HEK293 (cell line): ENCODE results near the gene HOXD3.

ENCODE experiments used
- ZNF184 ChIP-seq: fragments of 450-650 bp; IDR thresholded peaks from 2 replicates; pipeline ENCODE4 v1.5.1; 2018; ENCODE audit warnings: missing biosample characterization, mild to moderate bottlenecking, missing genetic modification characterization
- ZNF274 ChIP-seq, 2 experiments: fragments of 200-500 bp in 1 of 2; fragments of 450-650 bp in 1 of 2; sonication (Bioruptor generic) in 1 of 2; formaldehyde crosslinking in 1 of 2; IDR thresholded peaks; 2 replicates each; pipeline versions ENCODE4 v1.5.1 to v1.6.1; 2014 to 2016; ENCODE audit warnings: borderline replicate concordance in 1 of 2, inconsistent platforms in 1 of 2, low read length in 1 of 2, missing biosample characterization in 1 of 2, missing genetic modification characterization in 1 of 2
- TF ChIP-seq, protein P1 (sequence below): fragments of 450-650 bp; formaldehyde crosslinking; IDR thresholded peaks from 2 replicates; pipeline ENCODE4 v1.5.1; 2016; ENCODE audit warnings: missing biosample characterization, missing genetic modification characterization
- TF ChIP-seq, protein P2 (sequence below): fragments of 450-650 bp; formaldehyde crosslinking; IDR thresholded peaks from 2 replicates; pipeline ENCODE4 v1.5.1; 2017; ENCODE audit warnings: missing biosample characterization, missing genetic modification characterization

DNA sequence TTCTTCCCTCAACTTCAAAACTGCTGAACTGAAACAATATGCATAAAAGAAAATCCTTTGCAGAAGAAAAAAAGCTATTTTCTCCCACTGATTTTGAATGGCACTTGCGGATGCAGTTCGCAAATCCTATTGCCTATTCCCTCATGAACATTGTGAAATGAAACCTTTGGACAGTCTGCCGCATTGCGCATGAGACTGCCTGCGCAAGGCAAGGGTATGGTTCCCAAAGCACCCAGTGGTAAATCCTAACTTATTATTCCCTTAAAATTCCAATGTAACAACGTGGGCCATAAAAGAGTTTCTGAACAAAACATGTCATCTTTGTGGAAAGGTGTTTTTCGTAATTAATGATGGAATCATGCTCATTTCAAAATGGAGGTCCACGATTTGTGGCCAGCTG lies 19.2 kb upstream of the HOXD3 start:
- TF ChIP-seq, protein P1, sequence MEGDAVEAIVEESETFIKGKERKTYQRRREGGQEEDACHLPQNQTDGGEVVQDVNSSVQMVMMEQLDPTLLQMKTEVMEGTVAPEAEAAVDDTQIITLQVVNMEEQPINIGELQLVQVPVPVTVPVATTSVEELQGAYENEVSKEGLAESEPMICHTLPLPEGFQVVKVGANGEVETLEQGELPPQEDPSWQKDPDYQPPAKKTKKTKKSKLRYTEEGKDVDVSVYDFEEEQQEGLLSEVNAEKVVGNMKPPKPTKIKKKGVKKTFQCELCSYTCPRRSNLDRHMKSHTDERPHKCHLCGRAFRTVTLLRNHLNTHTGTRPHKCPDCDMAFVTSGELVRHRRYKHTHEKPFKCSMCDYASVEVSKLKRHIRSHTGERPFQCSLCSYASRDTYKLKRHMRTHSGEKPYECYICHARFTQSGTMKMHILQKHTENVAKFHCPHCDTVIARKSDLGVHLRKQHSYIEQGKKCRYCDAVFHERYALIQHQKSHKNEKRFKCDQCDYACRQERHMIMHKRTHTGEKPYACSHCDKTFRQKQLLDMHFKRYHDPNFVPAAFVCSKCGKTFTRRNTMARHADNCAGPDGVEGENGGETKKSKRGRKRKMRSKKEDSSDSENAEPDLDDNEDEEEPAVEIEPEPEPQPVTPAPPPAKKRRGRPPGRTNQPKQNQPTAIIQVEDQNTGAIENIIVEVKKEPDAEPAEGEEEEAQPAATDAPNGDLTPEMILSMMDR (tag by site-specific recombination): no peak
- TF ChIP-seq ZNF184 (tag by site-specific recombination): no peak
- TF ChIP-seq, protein P2, sequence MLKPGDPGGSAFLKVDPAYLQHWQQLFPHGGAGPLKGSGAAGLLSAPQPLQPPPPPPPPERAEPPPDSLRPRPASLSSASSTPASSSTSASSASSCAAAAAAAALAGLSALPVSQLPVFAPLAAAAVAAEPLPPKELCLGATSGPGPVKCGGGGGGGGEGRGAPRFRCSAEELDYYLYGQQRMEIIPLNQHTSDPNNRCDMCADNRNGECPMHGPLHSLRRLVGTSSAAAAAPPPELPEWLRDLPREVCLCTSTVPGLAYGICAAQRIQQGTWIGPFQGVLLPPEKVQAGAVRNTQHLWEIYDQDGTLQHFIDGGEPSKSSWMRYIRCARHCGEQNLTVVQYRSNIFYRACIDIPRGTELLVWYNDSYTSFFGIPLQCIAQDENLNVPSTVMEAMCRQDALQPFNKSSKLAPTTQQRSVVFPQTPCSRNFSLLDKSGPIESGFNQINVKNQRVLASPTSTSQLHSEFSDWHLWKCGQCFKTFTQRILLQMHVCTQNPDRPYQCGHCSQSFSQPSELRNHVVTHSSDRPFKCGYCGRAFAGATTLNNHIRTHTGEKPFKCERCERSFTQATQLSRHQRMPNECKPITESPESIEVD: no peak
- TF ChIP-seq ZNF274 (IDR thresholded peaks at IDR 0.05; ENCODE audit: low read length): no peak
- no peak for TF ChIP-seq ZNF274 (tag by site-specific recombination; IDR thresholded peaks at IDR 0.05; ENCODE audit: borderline replicate concordance)
